ENCODE data around the gene LARGE1.

DNA sequence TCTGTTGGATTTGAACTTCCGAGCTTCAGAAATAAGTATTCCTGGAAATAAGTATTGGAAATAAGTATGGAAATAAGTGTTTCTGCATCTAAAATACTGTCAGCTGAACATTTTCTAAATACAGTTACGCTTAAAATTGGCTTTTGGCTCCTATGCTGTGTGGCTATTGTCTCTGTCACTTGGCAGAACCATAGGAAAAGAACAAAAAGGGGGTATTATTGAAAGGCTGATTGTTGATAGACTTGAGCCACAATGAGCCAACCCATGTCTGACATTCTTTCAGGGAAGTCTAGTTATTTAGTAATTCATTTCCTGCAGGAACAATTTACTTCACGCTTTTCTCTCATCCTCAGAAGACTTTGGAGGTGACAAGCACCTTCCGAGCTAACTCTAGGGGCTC, 32.5 kb upstream of the LARGE1 start:
- TF ChIP-seq, protein P1, sequence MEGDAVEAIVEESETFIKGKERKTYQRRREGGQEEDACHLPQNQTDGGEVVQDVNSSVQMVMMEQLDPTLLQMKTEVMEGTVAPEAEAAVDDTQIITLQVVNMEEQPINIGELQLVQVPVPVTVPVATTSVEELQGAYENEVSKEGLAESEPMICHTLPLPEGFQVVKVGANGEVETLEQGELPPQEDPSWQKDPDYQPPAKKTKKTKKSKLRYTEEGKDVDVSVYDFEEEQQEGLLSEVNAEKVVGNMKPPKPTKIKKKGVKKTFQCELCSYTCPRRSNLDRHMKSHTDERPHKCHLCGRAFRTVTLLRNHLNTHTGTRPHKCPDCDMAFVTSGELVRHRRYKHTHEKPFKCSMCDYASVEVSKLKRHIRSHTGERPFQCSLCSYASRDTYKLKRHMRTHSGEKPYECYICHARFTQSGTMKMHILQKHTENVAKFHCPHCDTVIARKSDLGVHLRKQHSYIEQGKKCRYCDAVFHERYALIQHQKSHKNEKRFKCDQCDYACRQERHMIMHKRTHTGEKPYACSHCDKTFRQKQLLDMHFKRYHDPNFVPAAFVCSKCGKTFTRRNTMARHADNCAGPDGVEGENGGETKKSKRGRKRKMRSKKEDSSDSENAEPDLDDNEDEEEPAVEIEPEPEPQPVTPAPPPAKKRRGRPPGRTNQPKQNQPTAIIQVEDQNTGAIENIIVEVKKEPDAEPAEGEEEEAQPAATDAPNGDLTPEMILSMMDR (IDR thresholded peaks at IDR 0.05; ENCODE audit: borderline replicate concordance, extremely low read depth, low read length, poor library complexity, severe bottlenecking) = no peak
- TF ChIP-seq EZH2 (IDR thresholded peaks at IDR 0.05; ENCODE audit: borderline replicate concordance, low read depth, low read length, severe bottlenecking) = no peak

Measured in DND-41 (cell line).